Measurements from ENCODE around the gene IGBP1.
"Not testable (repeated sequence)": the region's sequence is repeated elsewhere in the genome, so short reads cannot be mapped to it uniquely, and the experiment has no call there.

The IGBP1 gene

GRCh38 chrX:70117738-70118137, 15.5 kb upstream of the IGBP1 start:
- FAIRE-seq = no peak
- DNase-seq (ENCODE audit: insufficient read length, low spot score) = no peak
- TF ChIP-seq TAF1 (IDR thresholded peaks at IDR 0.05; ENCODE audit: low read depth, low read length) (no peak), POLR2A (IDR thresholded peaks at IDR 0.05; ENCODE audit: low read depth, low read length) (no peak), POU2F2 (IDR thresholded peaks at IDR 0.05; ENCODE audit: low read depth, low read length) (no peak), POLR2AphosphoS5 (IDR thresholded peaks at IDR 0.05; ENCODE audit: low read depth, low read length) (no peak), PAX5 (IDR thresholded peaks at IDR 0.05; ENCODE audit: insufficient read depth, low read length, severe bottlenecking) (no peak), SPI1 (IDR thresholded peaks at IDR 0.05; ENCODE audit: low read depth, low read length) (no peak)

- FAIRE-seq; DNase-seq (ENCODE audit: insufficient read length, low spot score): not testable (repeated sequence)
These were observed 10.2 kb upstream of the IGBP1 start for GRCh38 chrX:70123014-70123413.

GRCh38 chrX:70124678-70125077, 8.6 kb upstream of the IGBP1 start:
- FAIRE-seq (no peak), DNase-seq (ENCODE audit: insufficient read length, low spot score) (no peak)
- TF ChIP-seq POLR2A (IDR thresholded peaks at IDR 0.05; ENCODE audit: low read depth, low read length) (no peak), PAX5 (IDR thresholded peaks at IDR 0.05; ENCODE audit: insufficient read depth, low read length, severe bottlenecking) (no peak), TAF1 (IDR thresholded peaks at IDR 0.05; ENCODE audit: low read depth, low read length) (no peak), POLR2AphosphoS5 (IDR thresholded peaks at IDR 0.05; ENCODE audit: low read depth, low read length) (no peak), POU2F2 (IDR thresholded peaks at IDR 0.05; ENCODE audit: low read depth, low read length) (no peak), SPI1 (IDR thresholded peaks at IDR 0.05; ENCODE audit: low read depth, low read length) (no peak)

- no peak for TF ChIP-seq POLR2A (IDR thresholded peaks at IDR 0.05; ENCODE audit: low read depth, low read length)
- TF ChIP-seq PAX5 (IDR thresholded peaks at IDR 0.05; ENCODE audit: insufficient read depth, low read length, severe bottlenecking) = no peak
- no peak for TF ChIP-seq SPI1 (IDR thresholded peaks at IDR 0.05; ENCODE audit: low read depth, low read length)
- TF ChIP-seq POLR2AphosphoS5 (IDR thresholded peaks at IDR 0.05; ENCODE audit: low read depth, low read length) = no peak
- no peak for TF ChIP-seq TAF1 (IDR thresholded peaks at IDR 0.05; ENCODE audit: low read depth, low read length)
- TF ChIP-seq POU2F2 (IDR thresholded peaks at IDR 0.05; ENCODE audit: low read depth, low read length) = no peak
- DNase-seq (ENCODE audit: insufficient read length, low spot score) (no peak), FAIRE-seq (no peak)
These were observed 5.2 kb upstream of the IGBP1 start for GRCh38 chrX:70128071-70128470.

- TF ChIP-seq POLR2AphosphoS5 (IDR thresholded peaks at IDR 0.05; ENCODE audit: low read depth, low read length) (no peak), PAX5 (IDR thresholded peaks at IDR 0.05; ENCODE audit: insufficient read depth, low read length, severe bottlenecking) (no peak), SPI1 (IDR thresholded peaks at IDR 0.05; ENCODE audit: low read depth, low read length) (no peak), POLR2A (IDR thresholded peaks at IDR 0.05; ENCODE audit: low read depth, low read length) (no peak), POU2F2 (IDR thresholded peaks at IDR 0.05; ENCODE audit: low read depth, low read length) (no peak), TAF1 (IDR thresholded peaks at IDR 0.05; ENCODE audit: low read depth, low read length) (no peak)
- no peak for FAIRE-seq
- no peak for DNase-seq (ENCODE audit: insufficient read length, low spot score)
These were observed 3.4 kb upstream of the IGBP1 start for GRCh38 chrX:70129816-70130215.

- TF ChIP-seq POLR2AphosphoS5 (IDR thresholded peaks at IDR 0.05; ENCODE audit: low read depth, low read length) = no peak
- TF ChIP-seq SPI1 (IDR thresholded peaks at IDR 0.05; ENCODE audit: low read depth, low read length) = no peak
- TF ChIP-seq TAF1 (IDR thresholded peaks at IDR 0.05; ENCODE audit: low read depth, low read length) = no peak
- FAIRE-seq = no peak
- no peak for DNase-seq (ENCODE audit: insufficient read length, low spot score)
These were observed 1.0 kb upstream of the IGBP1 start for GRCh38 chrX:70132224-70132623.

GRCh38 chrX:70132877-70133302, 357 bp upstream of the IGBP1 start:
- DNase-seq (ENCODE audit: insufficient read length, low spot score) = no peak
- no peak for TF ChIP-seq POLR2A (IDR thresholded peaks at IDR 0.05; ENCODE audit: low read depth, low read length)
- TF ChIP-seq PAX5 (IDR thresholded peaks at IDR 0.05; ENCODE audit: insufficient read depth, low read length, severe bottlenecking) = no peak
- TF ChIP-seq TAF1 (IDR thresholded peaks at IDR 0.05; ENCODE audit: low read depth, low read length) = no peak
- no peak for TF ChIP-seq SPI1 (IDR thresholded peaks at IDR 0.05; ENCODE audit: low read depth, low read length)
- TF ChIP-seq POU2F2 (IDR thresholded peaks at IDR 0.05; ENCODE audit: low read depth, low read length) = no peak
- no peak for TF ChIP-seq POLR2AphosphoS5 (IDR thresholded peaks at IDR 0.05; ENCODE audit: low read depth, low read length)
- no peak for FAIRE-seq

GRCh38 chrX:70134116-70134477, 850 bp downstream of the IGBP1 start:
- FAIRE-seq (no peak), DNase-seq (ENCODE audit: insufficient read length, low spot score) (no peak)
- TF ChIP-seq POU2F2 (IDR thresholded peaks at IDR 0.05; ENCODE audit: low read depth, low read length) (no peak), POLR2A (IDR thresholded peaks at IDR 0.05; ENCODE audit: low read depth, low read length) (no peak), SPI1 (IDR thresholded peaks at IDR 0.05; ENCODE audit: low read depth, low read length) (no peak), TAF1 (IDR thresholded peaks at IDR 0.05; ENCODE audit: low read depth, low read length) (no peak; the same call in 1 of the 2 replicates), PAX5 (IDR thresholded peaks at IDR 0.05; ENCODE audit: insufficient read depth, low read length, severe bottlenecking) (no peak), POLR2AphosphoS5 (IDR thresholded peaks at IDR 0.05; ENCODE audit: low read depth, low read length) (no peak)

- FAIRE-seq = no peak
- no peak for TF ChIP-seq PAX5 (IDR thresholded peaks at IDR 0.05; ENCODE audit: insufficient read depth, low read length, severe bottlenecking)
- no peak for TF ChIP-seq POLR2A (IDR thresholded peaks at IDR 0.05; ENCODE audit: low read depth, low read length)
- TF ChIP-seq SPI1 (IDR thresholded peaks at IDR 0.05; ENCODE audit: low read depth, low read length) = no peak
- TF ChIP-seq POLR2AphosphoS5 (IDR thresholded peaks at IDR 0.05; ENCODE audit: low read depth, low read length) = no peak
- TF ChIP-seq TAF1 (IDR thresholded peaks at IDR 0.05; ENCODE audit: low read depth, low read length) = no peak
- TF ChIP-seq POU2F2 (IDR thresholded peaks at IDR 0.05; ENCODE audit: low read depth, low read length) = no peak
- no peak for DNase-seq (ENCODE audit: insufficient read length, low spot score)
These were observed 5.4 kb downstream of the IGBP1 start for GRCh38 chrX:70138622-70139021.

- TF ChIP-seq POLR2A (IDR thresholded peaks at IDR 0.05; ENCODE audit: low read depth, low read length) (no peak), POLR2AphosphoS5 (IDR thresholded peaks at IDR 0.05; ENCODE audit: low read depth, low read length) (no peak), POU2F2 (IDR thresholded peaks at IDR 0.05; ENCODE audit: low read depth, low read length) (no peak), SPI1 (IDR thresholded peaks at IDR 0.05; ENCODE audit: low read depth, low read length) (no peak)
- no peak for DNase-seq (ENCODE audit: insufficient read length, low spot score)
- no peak for FAIRE-seq
These were observed 6.5 kb downstream of the IGBP1 start for GRCh38 chrX:70139736-70140135.
